ENCODE results near the gene PRKRIP1.
A peak's percentile ranks its signal among the peaks of the same experiment; 100 is the strongest.
"Not testable (repeated sequence)": the region's sequence is repeated elsewhere in the genome, so short reads cannot be mapped to it uniquely, and the experiment has no call there.

Gene PRKRIP1

GRCh38 chr7:102404005-102404861, 8.1 kb downstream of the PRKRIP1 start:
- peak; percentile 20 for DNase-seq (ENCODE audit: low read depth)

DNA sequence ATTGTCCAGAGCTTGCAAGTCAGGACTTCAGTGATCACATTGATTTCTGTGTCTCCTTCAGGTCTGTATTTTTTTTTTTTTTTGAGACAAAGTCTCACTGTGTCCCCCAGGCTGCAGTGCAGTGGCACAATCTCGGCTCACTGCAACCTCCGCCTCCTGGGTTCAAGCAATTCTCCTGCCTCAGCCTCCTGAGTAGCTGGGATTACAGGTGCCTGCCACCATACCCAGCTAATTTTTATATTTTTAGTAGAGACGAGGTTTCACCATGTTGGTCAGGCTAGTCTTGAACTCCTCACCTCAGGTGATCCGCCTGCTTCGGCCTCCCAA, 8.7 kb downstream of the PRKRIP1 start:
- DNase-seq (ENCODE audit: low read depth) = not testable (repeated sequence)

- DNase-seq (ENCODE audit: low read depth) = no peak
Observed at GRCh38 chr7:102407910-102408309, 11.7 kb downstream of the PRKRIP1 start.

GRCh38 chr7:102408530-102408929, 12.4 kb downstream of the PRKRIP1 start:
- DNase-seq (ENCODE audit: low read depth) = not testable (repeated sequence)

DNA sequence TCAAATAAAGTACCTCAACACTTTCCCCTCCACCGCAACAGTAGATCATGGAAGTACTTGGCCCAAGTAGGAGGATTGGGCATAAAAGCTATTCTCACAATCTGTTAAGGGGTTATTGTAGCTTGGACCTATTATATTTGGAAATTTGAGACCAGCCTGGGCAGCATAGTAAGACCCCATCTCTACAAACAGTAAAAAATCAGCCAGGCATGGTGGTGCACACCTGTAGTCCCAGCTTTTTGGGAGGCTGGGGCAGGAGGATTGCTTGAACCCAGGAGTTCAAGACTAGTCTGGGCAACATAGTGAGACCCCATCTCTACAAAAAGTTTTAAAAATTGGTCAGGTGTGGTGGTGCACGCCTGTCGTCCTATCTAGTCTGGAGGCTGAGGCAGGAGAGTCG, 13.2 kb downstream of the PRKRIP1 start:
- DNase-seq (ENCODE audit: low read depth) = no peak

DNA sequence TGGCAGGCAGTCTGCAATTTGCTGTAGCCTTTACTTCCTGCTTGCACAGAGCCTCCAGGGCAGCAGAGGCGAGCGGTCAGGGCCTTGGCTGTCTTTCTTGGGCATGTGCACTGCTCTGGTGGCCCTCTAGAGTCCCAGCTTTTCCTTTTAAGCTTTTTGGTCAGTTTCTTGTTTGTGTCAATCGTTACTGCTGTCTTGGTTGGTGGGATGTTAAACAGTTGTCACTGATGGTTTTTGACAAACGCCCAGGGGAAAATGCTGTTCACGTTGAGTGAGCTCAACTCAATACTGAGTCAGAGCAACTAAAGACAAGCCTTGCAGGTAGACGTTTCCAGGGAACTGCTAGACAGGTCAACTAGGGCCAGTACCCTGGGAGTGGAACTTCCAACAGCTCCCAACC, 14.0 kb downstream of the PRKRIP1 start:
- no peak for DNase-seq (ENCODE audit: low read depth)

DNA sequence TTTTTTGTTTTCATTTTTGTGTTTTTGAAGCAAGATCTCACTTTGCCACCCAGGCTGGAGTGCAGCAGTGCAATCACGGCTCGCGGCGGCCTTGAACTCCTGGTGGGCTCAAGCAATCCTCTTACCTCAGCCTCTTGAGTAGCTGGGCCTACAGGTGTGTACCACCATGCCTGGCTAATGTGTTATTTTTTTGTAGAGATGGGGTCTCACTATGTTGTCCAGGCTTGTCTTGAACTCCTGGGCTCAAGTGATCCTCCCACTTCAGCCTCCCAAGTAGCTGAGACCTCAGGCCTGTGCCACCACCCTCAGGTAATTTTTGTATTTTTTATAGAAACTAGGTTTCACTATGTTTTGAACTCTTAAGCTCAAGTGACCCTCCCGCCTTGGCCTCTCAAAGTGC, 14.8 kb downstream of the PRKRIP1 start:
- no peak for DNase-seq (ENCODE audit: low read depth)

GRCh38 chr7:102412548-102412947, 16.4 kb downstream of the PRKRIP1 start:
- DNase-seq (ENCODE audit: low read depth) = no peak

DNA sequence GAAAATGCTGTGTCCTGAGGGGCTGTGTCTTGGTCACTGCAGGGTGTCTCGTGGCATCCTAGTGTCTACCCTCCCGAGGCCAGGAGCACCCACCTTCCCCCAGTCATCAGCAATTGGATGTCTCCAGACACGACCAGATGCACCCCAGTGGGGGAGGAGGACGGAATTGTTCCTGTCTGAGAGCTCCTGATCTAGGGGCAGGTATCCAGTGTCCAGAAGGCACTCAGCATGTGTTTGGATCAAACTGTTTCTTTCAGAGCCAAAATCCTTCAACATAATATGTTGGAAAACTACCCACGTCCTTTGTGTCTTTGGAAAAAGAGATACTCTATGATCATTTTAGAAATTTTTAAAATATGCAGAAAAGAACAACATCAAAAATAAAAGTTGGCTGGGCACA, 16.9 kb downstream of the PRKRIP1 start:
- no peak for DNase-seq (ENCODE audit: low read depth)

- DNase-seq (ENCODE audit: low read depth) = no peak
Observed at GRCh38 chr7:102413611-102414010, 17.4 kb downstream of the PRKRIP1 start.

GRCh38 chr7:102415685-102416225, 19.6 kb downstream of the PRKRIP1 start:
- DNase-seq (ENCODE audit: low read depth) = peak; percentile 48

GRCh38 chr7:102416406-102416805, 20.2 kb downstream of the PRKRIP1 start:
- DNase-seq (ENCODE audit: low read depth) = no peak

DNA sequence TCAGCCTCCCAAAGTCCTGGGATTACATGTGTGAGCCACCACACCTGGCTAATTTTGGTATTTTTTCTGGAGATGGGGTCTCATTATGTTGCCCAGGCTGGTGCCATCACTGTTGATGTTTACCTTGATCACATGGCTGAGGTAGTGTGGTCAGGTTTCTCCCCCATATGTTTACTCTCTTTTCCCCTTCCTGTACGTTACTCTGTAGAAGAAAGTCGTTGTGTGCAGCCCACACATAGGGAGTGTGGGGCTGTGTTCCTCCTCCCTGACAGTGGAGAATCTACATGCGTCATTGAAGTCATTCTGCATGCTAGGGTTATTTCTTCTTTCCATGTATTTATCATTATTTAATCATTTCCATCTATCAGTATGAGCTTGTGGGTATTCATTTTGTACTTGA, 20.9 kb downstream of the PRKRIP1 start:
- no peak for DNase-seq (ENCODE audit: low read depth)

- no peak for DNase-seq (ENCODE audit: low read depth)
Observed at GRCh38 chr7:102418592-102418991, 22.4 kb downstream of the PRKRIP1 start.

DNA sequence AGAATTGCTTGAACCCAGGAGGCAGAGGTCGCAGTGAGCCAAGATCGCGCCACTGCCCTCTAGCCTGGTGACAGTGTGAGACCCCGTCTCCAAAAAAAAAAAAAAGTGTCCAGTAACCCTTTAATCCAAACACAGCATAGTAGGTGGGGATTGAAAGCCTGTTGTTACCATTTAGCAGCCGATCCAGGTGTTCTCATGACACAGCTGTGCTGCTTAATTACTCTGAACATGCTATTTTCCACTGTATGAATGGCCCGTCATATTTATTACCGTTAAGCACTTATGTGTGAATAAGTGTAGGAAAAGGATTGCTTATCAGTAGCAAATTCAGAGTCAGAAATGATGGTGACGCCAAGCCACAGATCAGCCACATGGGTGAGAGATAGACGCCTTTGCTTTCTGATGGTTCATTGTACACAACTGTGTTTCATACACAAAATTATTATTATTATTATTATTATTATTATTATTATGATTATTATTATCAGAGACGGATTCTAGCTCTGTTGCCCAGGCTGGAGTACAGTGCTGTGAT, 25.6 kb downstream of the PRKRIP1 start:
- DNase-seq (ENCODE audit: low read depth) = no peak

GRCh38 chr7:102424129-102424551, 28.0 kb downstream of the PRKRIP1 start:
- DNase-seq (ENCODE audit: low read depth) = no peak

GRCh38 chr7:102424787-102425218, 28.6 kb downstream of the PRKRIP1 start:
- no peak for DNase-seq (ENCODE audit: low read depth)

- peak; percentile 81 for DNase-seq (ENCODE audit: low read depth)
Observed at GRCh38 chr7:102425639-102426267, 29.6 kb downstream of the PRKRIP1 start.

GRCh38 chr7:102426268-102427018, 30.3 kb downstream of the PRKRIP1 start:
- DNase-seq (ENCODE audit: low read depth) = peak; percentile 71

- no peak for DNase-seq (ENCODE audit: low read depth)
Observed at GRCh38 chr7:102427019-102427405, 30.8 kb downstream of the PRKRIP1 start.

GRCh38 chr7:102429141-102429899, 33.2 kb downstream of the PRKRIP1 start:
- DNase-seq (ENCODE audit: low read depth) = no peak
